ENCODE measurements around the gene ATRN.

Gene ATRN

GRCh38 chr20:3432844-3433243 lies 38.0 kb upstream of the ATRN start:
- H3K36me3 ChIP-seq (ENCODE audit: control insufficient read depth, insufficient read depth, low read length), result no peaks in the 10 kb centered on the region
- TF ChIP-seq, protein P1, sequence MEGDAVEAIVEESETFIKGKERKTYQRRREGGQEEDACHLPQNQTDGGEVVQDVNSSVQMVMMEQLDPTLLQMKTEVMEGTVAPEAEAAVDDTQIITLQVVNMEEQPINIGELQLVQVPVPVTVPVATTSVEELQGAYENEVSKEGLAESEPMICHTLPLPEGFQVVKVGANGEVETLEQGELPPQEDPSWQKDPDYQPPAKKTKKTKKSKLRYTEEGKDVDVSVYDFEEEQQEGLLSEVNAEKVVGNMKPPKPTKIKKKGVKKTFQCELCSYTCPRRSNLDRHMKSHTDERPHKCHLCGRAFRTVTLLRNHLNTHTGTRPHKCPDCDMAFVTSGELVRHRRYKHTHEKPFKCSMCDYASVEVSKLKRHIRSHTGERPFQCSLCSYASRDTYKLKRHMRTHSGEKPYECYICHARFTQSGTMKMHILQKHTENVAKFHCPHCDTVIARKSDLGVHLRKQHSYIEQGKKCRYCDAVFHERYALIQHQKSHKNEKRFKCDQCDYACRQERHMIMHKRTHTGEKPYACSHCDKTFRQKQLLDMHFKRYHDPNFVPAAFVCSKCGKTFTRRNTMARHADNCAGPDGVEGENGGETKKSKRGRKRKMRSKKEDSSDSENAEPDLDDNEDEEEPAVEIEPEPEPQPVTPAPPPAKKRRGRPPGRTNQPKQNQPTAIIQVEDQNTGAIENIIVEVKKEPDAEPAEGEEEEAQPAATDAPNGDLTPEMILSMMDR (IDR thresholded peaks at IDR 0.05; ENCODE audit: insufficient read depth, low read length, poor library complexity, severe bottlenecking), result no peak

GRCh38 chr20:3433744-3434143 lies 37.1 kb upstream of the ATRN start:
- H3K4me3 ChIP-seq (replicated peaks; ENCODE audit: low read depth, low read length), result no peak overlapping the region
- no peak for DNase-seq (ENCODE audit: extremely low read depth, insufficient read length)
- no peaks in the 10 kb centered on the region for H3K36me3 ChIP-seq (ENCODE audit: control insufficient read depth, insufficient read depth, low read length)
- TF ChIP-seq, protein P1 (IDR thresholded peaks at IDR 0.05; ENCODE audit: insufficient read depth, low read length, poor library complexity, severe bottlenecking), result no peak
- H3K27me3 ChIP-seq (replicated peaks; ENCODE audit: control insufficient read depth, insufficient read depth, low read length), result no peaks in the 10 kb centered on the region

More at GRCh38 chr20:3432844-3433243, 38.0 kb upstream of the ATRN start:
- no peak for DNase-seq (ENCODE audit: extremely low read depth, insufficient read length)
- H3K27me3 ChIP-seq (replicated peaks; ENCODE audit: control insufficient read depth, insufficient read depth, low read length), result no peaks in the 10 kb centered on the region
- H3K4me3 ChIP-seq (replicated peaks; ENCODE audit: low read depth, low read length), result no peak overlapping the region

DNA sequence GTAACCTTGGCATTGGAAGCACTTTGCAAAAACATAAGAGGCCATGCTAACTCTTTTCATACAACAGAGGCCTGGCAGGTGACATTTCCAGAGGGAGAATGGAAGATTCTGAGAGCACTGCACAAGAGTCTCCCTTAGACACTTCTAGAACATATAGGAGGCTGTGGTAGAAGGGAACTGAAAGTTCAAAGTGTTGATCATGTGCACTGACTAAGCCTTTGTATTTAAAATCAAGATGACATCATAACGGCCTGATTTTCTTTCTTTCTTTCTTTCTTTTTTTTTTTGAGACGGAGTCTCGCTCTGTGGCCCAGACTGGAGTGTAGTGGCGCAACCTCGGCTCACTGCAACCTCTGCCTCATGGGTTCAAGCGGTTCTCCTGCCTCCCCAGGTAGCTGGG lies 36.6 kb upstream of the ATRN start:
- no peak for DNase-seq (ENCODE audit: extremely low read depth, insufficient read length)
- H3K4me3 ChIP-seq (replicated peaks; ENCODE audit: low read depth, low read length), result no peak overlapping the region
- TF ChIP-seq, protein P1 (IDR thresholded peaks at IDR 0.05; ENCODE audit: insufficient read depth, low read length, poor library complexity, severe bottlenecking), result no peak
- no peaks in the 10 kb centered on the region for H3K36me3 ChIP-seq (ENCODE audit: control insufficient read depth, insufficient read depth, low read length)
- H3K27me3 ChIP-seq (replicated peaks; ENCODE audit: control insufficient read depth, insufficient read depth, low read length), result no peaks in the 10 kb centered on the region

DNA sequence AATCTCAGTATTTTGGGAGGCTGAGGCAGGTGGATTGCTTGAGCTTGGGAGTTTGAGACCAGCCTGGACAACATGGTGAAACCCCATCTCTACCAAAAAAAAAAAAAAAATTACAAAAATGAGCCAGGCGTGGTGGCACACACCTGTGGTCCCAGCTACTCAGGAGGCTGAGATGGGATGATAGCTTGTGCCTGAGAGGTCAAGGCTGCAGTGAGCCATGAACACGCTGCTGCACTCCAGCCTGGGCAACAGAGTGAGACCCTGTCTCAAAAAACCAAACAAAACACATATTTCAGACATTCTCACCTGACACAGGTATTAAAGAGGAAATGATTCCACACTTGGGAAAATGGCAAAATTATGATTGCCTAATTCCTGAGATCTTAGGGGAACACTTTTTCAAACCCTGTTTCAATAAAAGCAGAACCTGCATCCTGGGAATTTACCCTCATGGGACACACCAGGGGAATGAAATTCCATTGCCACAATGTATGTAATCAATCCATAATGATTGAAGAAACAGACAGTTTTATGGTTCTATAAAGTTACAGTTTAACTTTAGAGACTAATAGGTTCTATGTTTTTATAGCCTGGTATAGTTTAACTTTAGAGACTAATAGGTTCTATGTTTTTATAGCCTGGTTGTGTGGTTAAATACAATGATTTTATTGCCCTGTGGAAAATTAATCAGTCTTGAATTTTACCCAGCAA lies 33.8 kb upstream of the ATRN start:
- TF ChIP-seq, protein P1 (IDR thresholded peaks at IDR 0.05; ENCODE audit: insufficient read depth, low read length, poor library complexity, severe bottlenecking), result no peak
- no peak for DNase-seq (ENCODE audit: extremely low read depth, insufficient read length)
- H3K27me3 ChIP-seq (replicated peaks; ENCODE audit: control insufficient read depth, insufficient read depth, low read length), result no peaks in the 10 kb centered on the region
- H3K4me3 ChIP-seq (replicated peaks; ENCODE audit: low read depth, low read length), result no peak overlapping the region
- H3K36me3 ChIP-seq (ENCODE audit: control insufficient read depth, insufficient read depth, low read length), result no peaks in the 10 kb centered on the region

DNA sequence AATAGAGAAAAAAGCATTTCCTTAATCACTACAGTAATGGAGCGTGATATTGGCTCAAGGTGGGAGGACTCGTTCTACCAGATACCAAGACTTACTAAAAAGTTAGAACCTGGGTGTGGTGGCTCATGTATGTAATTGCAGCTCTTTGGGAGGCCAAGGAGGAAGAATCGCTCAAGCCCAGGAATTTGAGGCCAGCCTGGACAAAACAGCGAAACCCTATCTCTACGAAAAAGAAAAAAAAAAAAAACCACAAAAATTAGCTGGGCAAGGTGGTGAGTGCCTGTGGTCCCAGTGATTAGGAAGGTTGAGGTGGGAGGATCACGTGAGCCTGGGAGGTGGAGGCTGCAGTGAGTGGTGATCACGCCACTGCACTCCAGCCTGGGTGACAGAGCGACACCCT lies 24.0 kb upstream of the ATRN start:
- H3K36me3 ChIP-seq (ENCODE audit: control insufficient read depth, insufficient read depth, low read length), result no peaks in the 10 kb centered on the region
- TF ChIP-seq, protein P1 (IDR thresholded peaks at IDR 0.05; ENCODE audit: insufficient read depth, low read length, poor library complexity, severe bottlenecking), result no peak
- H3K27me3 ChIP-seq (replicated peaks; ENCODE audit: control insufficient read depth, insufficient read depth, low read length), result no peaks in the 10 kb centered on the region
- no peak overlapping the region for H3K4me3 ChIP-seq (replicated peaks; ENCODE audit: low read depth, low read length)
- no peak for DNase-seq (ENCODE audit: extremely low read depth, insufficient read length)

DNA sequence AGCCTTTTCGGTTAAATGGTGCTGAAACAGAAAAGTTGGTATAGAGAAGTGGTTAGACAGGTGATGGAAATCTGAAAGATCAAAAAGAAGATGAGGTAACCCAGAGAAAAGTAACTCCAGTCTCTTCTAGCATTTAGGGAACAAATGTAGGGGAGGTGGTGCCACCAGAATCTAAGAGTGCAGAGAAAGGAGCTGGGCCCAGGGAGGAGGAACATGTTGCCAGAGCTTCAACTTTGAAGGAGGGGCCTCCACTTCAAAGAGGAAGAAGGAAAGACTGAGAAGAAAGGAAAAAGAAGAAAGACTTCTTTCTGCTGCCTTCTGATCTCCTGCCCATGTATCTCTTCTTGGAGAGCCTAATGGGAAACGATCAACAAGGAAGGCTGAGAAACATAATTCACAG lies 23.5 kb upstream of the ATRN start:
- Histone ChIP-seq H3K36me3 (ENCODE audit: control insufficient read depth, insufficient read depth, low read length) (no peaks in the 10 kb centered on the region), H3K4me3 (replicated peaks; ENCODE audit: low read depth, low read length) (no peak overlapping the region), H3K27me3 (replicated peaks; ENCODE audit: control insufficient read depth, insufficient read depth, low read length) (no peaks in the 10 kb centered on the region)
- TF ChIP-seq, protein P1 (IDR thresholded peaks at IDR 0.05; ENCODE audit: insufficient read depth, low read length, poor library complexity, severe bottlenecking), result no peak
- no peak for DNase-seq (ENCODE audit: extremely low read depth, insufficient read length)
